ENCODE data around the gene DNAH17.
A peak's percentile ranks its signal among the peaks of the same experiment; 100 is the strongest.

The DNAH17 gene

GRCh38 chr17:78528541-78528940 is 48.7 kb downstream of the DNAH17 start:
- Histone ChIP-seq H3K27ac (no peak overlapping the region), H3K36me3 (no peaks in the 10 kb centered on the region), H3K9me3 (ENCODE audit: severe bottlenecking) (peaks cover 2% of the 10 kb centered on the region), H3K4me3 (ENCODE audit: low read depth, low read length) (no peak overlapping the region), H3K27me3 (ENCODE audit: insufficient read depth, low read depth, severe bottlenecking) (no peaks in the 10 kb centered on the region)
- TF ChIP-seq, protein P1, sequence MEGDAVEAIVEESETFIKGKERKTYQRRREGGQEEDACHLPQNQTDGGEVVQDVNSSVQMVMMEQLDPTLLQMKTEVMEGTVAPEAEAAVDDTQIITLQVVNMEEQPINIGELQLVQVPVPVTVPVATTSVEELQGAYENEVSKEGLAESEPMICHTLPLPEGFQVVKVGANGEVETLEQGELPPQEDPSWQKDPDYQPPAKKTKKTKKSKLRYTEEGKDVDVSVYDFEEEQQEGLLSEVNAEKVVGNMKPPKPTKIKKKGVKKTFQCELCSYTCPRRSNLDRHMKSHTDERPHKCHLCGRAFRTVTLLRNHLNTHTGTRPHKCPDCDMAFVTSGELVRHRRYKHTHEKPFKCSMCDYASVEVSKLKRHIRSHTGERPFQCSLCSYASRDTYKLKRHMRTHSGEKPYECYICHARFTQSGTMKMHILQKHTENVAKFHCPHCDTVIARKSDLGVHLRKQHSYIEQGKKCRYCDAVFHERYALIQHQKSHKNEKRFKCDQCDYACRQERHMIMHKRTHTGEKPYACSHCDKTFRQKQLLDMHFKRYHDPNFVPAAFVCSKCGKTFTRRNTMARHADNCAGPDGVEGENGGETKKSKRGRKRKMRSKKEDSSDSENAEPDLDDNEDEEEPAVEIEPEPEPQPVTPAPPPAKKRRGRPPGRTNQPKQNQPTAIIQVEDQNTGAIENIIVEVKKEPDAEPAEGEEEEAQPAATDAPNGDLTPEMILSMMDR (IDR thresholded peaks at IDR 0.05; ENCODE audit: low read depth, low read length) = no peak
- no peak for DNase-seq

GRCh38 chr17:78527345-78527744 is 49.9 kb downstream of the DNAH17 start:
- TF ChIP-seq, protein P1 (IDR thresholded peaks at IDR 0.05; ENCODE audit: low read depth, low read length) = no peak
- Histone ChIP-seq H3K27ac (no peak overlapping the region), H3K27me3 (ENCODE audit: insufficient read depth, low read depth, severe bottlenecking) (no peaks in the 10 kb centered on the region), H3K4me3 (ENCODE audit: low read depth, low read length) (no peak overlapping the region), H3K36me3 (no peaks in the 10 kb centered on the region), H3K9me3 (ENCODE audit: severe bottlenecking) (peaks cover 2% of the 10 kb centered on the region)
- DNase-seq = no peak

DNA sequence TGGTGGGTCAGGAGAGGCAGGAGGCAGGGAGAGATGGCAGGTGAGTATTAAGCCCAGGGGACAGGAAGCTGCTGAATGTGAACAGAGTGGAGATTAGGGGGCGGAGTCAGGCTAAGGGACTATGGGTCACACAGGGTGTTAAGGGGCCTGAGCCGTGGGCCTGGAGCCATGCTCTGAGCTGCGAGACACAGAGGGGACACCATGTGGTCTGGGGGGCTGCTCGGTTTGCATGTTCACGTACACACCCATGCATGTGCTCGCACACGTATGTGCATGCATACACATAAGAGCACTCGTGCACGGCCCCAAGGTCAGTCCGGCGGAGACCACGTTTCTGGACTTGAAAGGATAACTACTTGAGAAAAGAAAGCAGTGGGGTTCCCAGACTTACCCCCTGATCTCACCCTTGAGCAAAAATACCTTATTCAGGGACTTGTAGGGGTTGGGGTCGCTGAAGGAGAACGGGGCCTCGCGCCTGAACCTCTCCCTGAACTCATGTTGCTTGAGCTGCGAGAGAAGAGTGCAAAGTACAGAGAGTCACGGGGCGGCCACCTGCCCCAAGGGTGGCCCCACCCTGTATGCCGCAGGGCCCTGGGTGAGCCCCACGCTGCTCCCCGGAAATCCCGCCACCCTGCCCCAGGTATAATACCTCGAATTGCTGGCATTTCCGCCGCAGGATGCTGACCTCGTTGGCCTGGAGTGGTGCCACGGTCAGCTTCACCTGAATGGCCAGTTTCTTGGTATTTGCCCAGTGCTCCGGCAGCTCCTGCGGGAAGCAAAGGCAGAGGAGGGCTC is 50.8 kb downstream of the DNAH17 start:
- peak overlapping the region; percentile 32; the same call in 1 of the 2 replicates for H3K27ac ChIP-seq
- DNase-seq = peak; percentile 89

GRCh38 chr17:78525511-78526160 is 51.6 kb downstream of the DNAH17 start:
- peaks cover 2% of the 10 kb centered on the region for H3K9me3 ChIP-seq (ENCODE audit: severe bottlenecking)
- H3K36me3 ChIP-seq = no peaks in the 10 kb centered on the region
- H3K27ac ChIP-seq = 0 out of 2 replicates have a peak overlapping the region, but pooled peaks have one; percentile 32
- TF ChIP-seq, protein P1 (IDR thresholded peaks at IDR 0.05; ENCODE audit: low read depth, low read length) = no peak
- no peaks in the 10 kb centered on the region for H3K27me3 ChIP-seq (ENCODE audit: insufficient read depth, low read depth, severe bottlenecking)
- no peak for DNase-seq
- no peak overlapping the region for H3K4me3 ChIP-seq (ENCODE audit: low read depth, low read length)

More for the DNA sequence above, 50.8 kb downstream of the DNAH17 start:
- peaks cover 2% of the 10 kb centered on the region for H3K9me3 ChIP-seq (ENCODE audit: severe bottlenecking)
- H3K4me3 ChIP-seq (ENCODE audit: low read depth, low read length) = no peak overlapping the region
- no peaks in the 10 kb centered on the region for H3K27me3 ChIP-seq (ENCODE audit: insufficient read depth, low read depth, severe bottlenecking)
- TF ChIP-seq, protein P1 (IDR thresholded peaks at IDR 0.05; ENCODE audit: low read depth, low read length) = no peak
- H3K36me3 ChIP-seq = no peaks in the 10 kb centered on the region

DNA sequence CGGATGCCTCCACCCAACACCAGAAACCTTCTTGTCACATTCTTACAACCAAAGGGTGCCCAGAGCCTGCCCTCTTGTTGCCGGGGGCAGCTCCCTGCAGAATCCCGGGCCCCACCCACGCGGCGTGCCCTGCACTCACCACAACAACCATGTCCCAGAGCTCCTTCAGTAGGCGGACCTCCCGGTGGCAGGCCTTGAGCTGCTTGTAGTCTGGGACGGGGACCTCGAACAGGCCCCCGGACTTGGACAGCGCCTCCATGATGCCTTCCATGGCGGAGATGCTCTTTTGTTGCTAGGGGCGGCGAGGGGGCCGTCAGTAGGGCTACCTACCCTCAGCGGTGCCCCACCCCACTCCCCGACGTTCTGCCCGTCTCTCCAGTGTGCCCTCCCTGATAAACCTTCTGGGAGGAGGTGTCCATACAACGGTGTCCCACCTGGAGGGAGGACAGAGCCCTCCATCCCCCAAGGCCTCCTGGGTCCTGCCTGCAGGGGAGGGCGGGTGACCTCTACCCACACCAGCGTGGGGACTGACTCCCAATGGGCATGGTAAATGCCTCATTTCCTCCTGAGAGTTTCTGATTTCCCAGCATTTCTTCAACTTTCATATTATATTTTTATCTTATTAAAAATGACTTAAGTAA is 52.2 kb downstream of the DNAH17 start:
- no peak for DNase-seq
- Histone ChIP-seq H3K27ac (no peak overlapping the region), H3K9me3 (ENCODE audit: severe bottlenecking) (peaks cover 2% of the 10 kb centered on the region), H3K4me3 (ENCODE audit: low read depth, low read length) (no peak overlapping the region), H3K27me3 (ENCODE audit: insufficient read depth, low read depth, severe bottlenecking) (no peaks in the 10 kb centered on the region), H3K36me3 (no peaks in the 10 kb centered on the region)
- TF ChIP-seq, protein P1 (IDR thresholded peaks at IDR 0.05; ENCODE audit: low read depth, low read length) = no peak

All from WERI-Rb-1 (cell line).